Vagina (tissue), 2 donors: ENCODE data around the gene KPNA2.
"Not testable (repeated sequence)": the region's sequence is repeated elsewhere in the genome, so short reads cannot be mapped to it uniquely, and the experiment has no call there.

ENCODE experiments used
- CTCF ChIP-seq, 3 experiments: fragments of 450-650 bp in 2 of 3; fragments of 200-600 bp in 1 of 3; sonication (generic) in 1 of 3; IDR thresholded peaks; one replicate each; pipeline ENCODE4 v1.5.1; 2017 to 2019; ENCODE audit warnings: antibody characterized with exemption in 3 of 3, mild to moderate bottlenecking in 2 of 3, moderate library complexity in 2 of 3
- POLR2A ChIP-seq, 2 donors: fragments of 450-650 bp; IDR thresholded peaks; one replicate each; pipeline ENCODE4 v1.6.1; 2017; ENCODE audit warnings: antibody characterized with exemption in 2 of 2, mild to moderate bottlenecking in 2 of 2, moderate library complexity in 2 of 2
- POLR2AphosphoS5 ChIP-seq, 2 donors: sonication (generic); formaldehyde crosslinking; IDR thresholded peaks; one replicate each; pipeline ENCODE4 v1.9.0; 2017; ENCODE audit warnings: antibody characterized with exemption in 2 of 2, mild to moderate bottlenecking in 2 of 2, low read depth in 1 of 2; ENCODE audit not compliant: insufficient read depth in 1 of 2

- TF ChIP-seq CTCF (IDR thresholded peaks at IDR 0.05); POLR2A (IDR thresholded peaks at IDR 0.05); POLR2AphosphoS5 (IDR thresholded peaks at IDR 0.05; ENCODE audit: insufficient read depth in 1 of 2, low read depth in 1 of 2): not testable (repeated sequence)
Observed at GRCh38 chr17:68020791-68021190, 14.7 kb upstream of the KPNA2 start.
